GM10266 (cell line): ENCODE measurements around the gene STIL.

Experiments used
- DNase-seq: peaks from one replicate; pipeline ENCODE4 v3.0.0; 2012; ENCODE audit errors: extremely low spot score
- TF ChIP-seq, protein P1 (sequence below): IDR thresholded peaks from 2 replicates; pipeline ENCODE4 v1.5.1; 2012; ENCODE audit warnings: mild to moderate bottlenecking, low read depth; ENCODE audit not compliant: control insufficient read depth, insufficient read depth; ENCODE audit errors: missing control alignments

STIL gene

DNA sequence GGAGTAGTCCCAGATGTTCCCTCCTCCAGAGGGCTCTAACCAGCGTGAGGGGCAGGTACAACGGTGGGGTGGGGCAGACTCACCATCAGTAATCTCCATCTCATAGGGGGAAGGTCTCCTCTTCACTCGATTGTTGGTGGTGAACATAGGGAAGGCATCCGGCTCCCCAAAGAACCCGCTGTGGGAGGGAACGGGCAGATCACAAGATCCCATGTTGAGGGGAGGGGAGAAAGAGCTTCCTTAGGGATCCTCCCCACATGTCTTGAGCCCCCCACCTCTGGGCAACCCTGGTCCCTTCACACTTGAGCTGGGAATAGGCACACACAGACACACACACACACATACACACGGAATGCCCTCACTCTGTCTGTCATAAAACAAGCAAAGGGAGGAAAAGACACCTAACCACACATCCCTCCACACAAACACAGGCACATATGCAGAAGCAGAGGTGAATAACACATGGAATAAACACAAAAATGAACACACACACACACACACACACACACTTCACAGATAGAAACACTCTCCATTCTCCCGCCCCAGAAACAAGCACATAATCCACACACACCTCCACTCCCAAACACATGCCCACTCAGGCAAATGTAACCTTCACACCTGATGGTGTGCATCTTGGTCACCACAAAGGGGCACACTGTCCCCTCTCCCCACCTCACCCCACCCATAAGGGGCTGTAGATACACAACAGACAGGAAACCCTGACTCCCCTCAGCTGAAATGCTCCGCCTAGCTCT is 89.8 kb downstream of the STIL start:
- TF ChIP-seq, protein P1, sequence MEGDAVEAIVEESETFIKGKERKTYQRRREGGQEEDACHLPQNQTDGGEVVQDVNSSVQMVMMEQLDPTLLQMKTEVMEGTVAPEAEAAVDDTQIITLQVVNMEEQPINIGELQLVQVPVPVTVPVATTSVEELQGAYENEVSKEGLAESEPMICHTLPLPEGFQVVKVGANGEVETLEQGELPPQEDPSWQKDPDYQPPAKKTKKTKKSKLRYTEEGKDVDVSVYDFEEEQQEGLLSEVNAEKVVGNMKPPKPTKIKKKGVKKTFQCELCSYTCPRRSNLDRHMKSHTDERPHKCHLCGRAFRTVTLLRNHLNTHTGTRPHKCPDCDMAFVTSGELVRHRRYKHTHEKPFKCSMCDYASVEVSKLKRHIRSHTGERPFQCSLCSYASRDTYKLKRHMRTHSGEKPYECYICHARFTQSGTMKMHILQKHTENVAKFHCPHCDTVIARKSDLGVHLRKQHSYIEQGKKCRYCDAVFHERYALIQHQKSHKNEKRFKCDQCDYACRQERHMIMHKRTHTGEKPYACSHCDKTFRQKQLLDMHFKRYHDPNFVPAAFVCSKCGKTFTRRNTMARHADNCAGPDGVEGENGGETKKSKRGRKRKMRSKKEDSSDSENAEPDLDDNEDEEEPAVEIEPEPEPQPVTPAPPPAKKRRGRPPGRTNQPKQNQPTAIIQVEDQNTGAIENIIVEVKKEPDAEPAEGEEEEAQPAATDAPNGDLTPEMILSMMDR, result no peak
- no peak for DNase-seq

DNA sequence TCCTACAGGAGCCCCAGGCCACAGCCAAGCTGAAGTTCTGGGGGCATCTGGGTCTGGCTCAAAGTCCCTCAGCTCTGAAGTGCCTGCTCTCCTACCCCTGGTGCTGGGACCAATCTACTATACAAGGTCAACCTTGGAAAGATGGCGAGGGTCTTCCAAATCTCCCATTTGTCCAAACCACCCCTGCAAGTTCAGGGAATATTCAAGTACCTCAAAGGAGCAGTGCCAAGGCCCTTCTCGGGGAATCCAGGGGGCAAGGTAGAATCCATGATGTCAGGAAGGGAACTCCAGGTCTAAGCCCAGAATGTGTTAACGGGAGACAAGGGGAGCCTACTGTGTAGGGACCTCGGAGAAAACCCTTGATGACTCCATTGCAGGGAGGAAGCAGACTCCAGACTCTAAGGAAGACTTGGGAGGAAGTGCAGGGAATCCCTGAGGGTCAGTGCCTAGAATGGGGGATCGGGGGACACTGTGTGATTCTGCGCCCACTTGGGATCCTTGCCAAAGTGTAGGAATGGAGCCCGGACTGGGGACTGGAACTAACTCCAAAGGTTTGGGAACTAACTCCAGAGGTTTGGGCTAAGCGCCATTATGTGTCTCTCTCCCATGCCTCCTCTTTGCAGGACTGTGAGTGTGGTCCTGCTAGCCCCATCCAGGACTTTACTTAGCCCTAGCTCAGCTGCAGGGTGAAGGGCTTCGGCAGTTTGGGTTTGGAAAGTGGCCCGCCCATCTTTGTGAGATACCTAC is 90.6 kb downstream of the STIL start:
- no peak for DNase-seq
- TF ChIP-seq, protein P1, result no peak

DNA sequence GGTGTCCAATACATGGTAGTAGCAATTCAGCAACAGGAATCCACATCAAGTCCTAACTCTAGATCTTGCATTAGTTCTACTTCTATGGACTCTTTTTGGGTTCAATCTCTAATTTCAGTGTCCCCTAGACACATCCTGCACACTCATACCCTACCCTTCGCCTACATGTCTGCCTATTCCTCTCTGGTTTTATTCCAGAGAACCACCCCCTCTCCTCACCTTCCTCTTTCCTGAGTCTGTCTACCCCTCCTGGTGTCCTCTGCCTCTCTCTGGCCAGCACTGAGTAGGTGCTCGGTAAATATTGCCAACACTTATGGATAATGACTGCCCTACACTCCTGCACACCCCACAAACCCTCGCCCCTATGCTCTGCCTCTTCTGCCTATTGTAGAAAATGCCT is 91.5 kb downstream of the STIL start:
- TF ChIP-seq, protein P1, result no peak
- DNase-seq, result no peak

DNA sequence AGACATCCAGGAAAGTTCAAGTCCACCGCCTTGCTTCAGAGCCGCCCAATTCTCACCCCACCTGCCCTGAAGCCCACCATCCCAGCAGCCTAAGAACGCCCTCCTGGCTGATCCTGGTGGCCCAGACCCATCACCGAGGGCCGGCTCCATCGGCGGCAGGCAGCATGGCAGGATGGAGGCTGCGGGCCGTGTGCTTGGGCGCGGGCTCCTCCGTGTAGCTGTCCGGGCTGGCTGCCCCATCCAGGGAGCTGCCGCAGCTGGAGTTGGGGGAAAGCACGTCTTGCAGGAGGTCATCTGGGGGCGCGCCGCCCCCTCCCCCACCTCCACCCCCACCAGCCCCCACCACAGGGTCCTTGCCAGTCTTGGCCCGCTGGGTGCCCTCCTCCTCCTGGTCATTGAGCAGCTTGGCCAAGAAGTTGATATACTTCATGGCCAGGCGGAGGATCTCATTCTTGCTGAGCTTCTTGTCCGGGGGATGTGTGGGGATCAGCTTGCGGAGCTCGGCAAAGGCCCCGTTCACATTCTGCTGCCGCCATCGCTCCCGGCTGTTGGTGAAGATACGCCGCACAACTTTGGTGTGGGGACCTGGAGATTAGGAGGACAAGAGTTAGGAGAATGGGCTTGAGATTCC is 94.2 kb downstream of the STIL start:
- TF ChIP-seq, protein P1, result no peak
- DNase-seq, result no peak

DNA sequence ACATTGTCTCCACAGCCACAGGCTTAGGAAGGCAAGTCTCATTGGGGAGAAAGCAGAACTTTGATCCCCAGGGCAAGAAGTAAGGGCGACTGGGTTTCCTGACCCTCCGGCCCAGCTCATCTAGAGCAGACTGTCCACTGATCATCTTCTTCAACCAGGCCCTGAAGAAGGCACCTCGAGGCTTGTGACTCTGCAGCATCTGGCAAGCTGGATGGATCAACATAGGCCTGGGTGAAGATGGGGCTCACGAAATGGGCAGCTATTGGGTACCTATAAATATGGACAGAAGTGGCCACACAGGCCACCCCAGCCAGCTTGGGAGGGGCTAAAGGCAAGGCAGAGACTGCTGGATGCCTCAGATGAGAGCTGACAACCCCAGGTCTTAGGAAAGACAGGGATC is 94.9 kb downstream of the STIL start:
- DNase-seq, result no peak
- TF ChIP-seq, protein P1, result no peak

DNA sequence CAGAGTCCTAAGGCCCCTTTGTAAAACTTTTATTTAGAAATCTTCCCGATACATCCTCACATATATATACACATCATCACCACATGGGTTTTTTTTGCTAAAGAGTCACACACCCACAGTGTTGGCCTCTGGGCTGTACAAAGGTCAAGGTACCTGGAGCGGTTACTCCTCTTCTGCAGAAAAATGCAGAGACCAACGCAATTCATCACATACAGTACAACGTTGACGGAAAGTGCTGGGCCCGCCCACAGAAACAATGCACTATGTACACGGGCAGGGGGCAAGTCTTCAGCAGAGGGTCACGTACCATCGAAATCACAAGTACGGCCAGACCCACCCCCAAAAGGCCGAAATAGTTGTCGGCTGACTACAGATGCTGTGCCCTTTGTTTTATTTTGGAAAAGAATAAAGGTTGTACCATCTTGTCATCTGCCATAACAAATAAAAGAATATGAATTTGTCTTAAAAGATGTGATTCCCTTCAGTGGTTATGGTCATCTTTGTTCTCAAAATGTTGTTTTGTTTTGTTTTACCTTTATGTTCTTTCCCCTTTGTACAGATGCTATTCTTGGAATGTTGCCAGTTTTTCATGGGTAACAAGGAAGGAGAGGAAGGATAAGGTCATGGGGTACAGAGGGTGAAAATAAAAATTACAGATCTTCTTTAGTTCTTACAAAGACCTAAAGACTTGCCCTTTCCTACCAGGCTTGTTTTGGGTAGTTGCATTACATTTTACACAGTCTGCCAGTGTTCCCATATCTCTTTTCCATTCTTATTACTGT is 97.5 kb downstream of the STIL start:
- TF ChIP-seq, protein P1, result no peak
- DNase-seq, result no peak
